Neural crest cell (in vitro differentiated cells): ENCODE data around the gene SYTL3. TPM values are rescaled to one million over a fixed set of nuclear protein-coding genes. Genes with fewer than 3 reads are reported as not detected.

Source experiments
- DNase-seq: peaks from one replicate; pipeline ENCODE4 v3.0.0; 2021; ENCODE audit warnings: low read depth, mixed read lengths, low spot score
- H3K27ac Mint-ChIP-seq: one replicate; pipeline ENCODE4 v1.8.0; 2021; ENCODE audit warnings: mild to moderate bottlenecking, mixed read lengths; ENCODE audit not compliant: unreplicated experiment
- H3K27me3 Mint-ChIP-seq: 2 replicates; pipeline ENCODE4 v1.8.0; 2021; ENCODE audit warnings: low read depth, mild to moderate bottlenecking, mixed read lengths
- H3K36me3 Mint-ChIP-seq: 2 replicates; pipeline ENCODE4 v1.8.0; 2021; ENCODE audit warnings: low read depth, mild to moderate bottlenecking, mixed read lengths
- H3K4me1 Mint-ChIP-seq: 2 replicates; pipeline ENCODE4 v1.8.0; 2021; ENCODE audit warnings: mixed read lengths
- H3K4me3 Mint-ChIP-seq: one replicate; pipeline ENCODE4 v1.8.0; 2021; ENCODE audit warnings: mild to moderate bottlenecking, mixed read lengths
- H3K9me3 Mint-ChIP-seq: 2 replicates; pipeline ENCODE4 v1.8.0; 2021; ENCODE audit warnings: mixed read lengths
- total RNA-seq: library from RNA; stranded (reverse); gene quantifications from 2 replicates; pipeline ENCODE4 v1.2.1, GENCODE V29; 2021
- TF ChIP-seq, protein P1 (sequence below): fragments of 200-600 bp; sonication (generic); conservative IDR thresholded peaks from 2 replicates; pipeline ENCODE4 v1.5.0; 2021; ENCODE audit warnings: antibody characterized with exemption, mild to moderate bottlenecking

Gene SYTL3
- total RNA-seq, 1 donor from 2014 or later = 0.28 TPM

- Mint-ChIP-seq H3K36me3 (no peaks in the 10 kb centered on the region), H3K4me1 (peaks cover 8% of the 10 kb centered on the region), H3K9me3 (no peaks in the 10 kb centered on the region), H3K4me3 (peak overlapping the region; percentile 23), H3K27me3 (no peaks in the 10 kb centered on the region), H3K27ac (peak overlapping the region; percentile 43)
- peak; percentile 88 for DNase-seq
- TF ChIP-seq, protein P1, sequence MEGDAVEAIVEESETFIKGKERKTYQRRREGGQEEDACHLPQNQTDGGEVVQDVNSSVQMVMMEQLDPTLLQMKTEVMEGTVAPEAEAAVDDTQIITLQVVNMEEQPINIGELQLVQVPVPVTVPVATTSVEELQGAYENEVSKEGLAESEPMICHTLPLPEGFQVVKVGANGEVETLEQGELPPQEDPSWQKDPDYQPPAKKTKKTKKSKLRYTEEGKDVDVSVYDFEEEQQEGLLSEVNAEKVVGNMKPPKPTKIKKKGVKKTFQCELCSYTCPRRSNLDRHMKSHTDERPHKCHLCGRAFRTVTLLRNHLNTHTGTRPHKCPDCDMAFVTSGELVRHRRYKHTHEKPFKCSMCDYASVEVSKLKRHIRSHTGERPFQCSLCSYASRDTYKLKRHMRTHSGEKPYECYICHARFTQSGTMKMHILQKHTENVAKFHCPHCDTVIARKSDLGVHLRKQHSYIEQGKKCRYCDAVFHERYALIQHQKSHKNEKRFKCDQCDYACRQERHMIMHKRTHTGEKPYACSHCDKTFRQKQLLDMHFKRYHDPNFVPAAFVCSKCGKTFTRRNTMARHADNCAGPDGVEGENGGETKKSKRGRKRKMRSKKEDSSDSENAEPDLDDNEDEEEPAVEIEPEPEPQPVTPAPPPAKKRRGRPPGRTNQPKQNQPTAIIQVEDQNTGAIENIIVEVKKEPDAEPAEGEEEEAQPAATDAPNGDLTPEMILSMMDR = peak; percentile 100
These were observed 54.3 kb downstream of the SYTL3 start for GRCh38 chr6:158703837-158704822.

DNA sequence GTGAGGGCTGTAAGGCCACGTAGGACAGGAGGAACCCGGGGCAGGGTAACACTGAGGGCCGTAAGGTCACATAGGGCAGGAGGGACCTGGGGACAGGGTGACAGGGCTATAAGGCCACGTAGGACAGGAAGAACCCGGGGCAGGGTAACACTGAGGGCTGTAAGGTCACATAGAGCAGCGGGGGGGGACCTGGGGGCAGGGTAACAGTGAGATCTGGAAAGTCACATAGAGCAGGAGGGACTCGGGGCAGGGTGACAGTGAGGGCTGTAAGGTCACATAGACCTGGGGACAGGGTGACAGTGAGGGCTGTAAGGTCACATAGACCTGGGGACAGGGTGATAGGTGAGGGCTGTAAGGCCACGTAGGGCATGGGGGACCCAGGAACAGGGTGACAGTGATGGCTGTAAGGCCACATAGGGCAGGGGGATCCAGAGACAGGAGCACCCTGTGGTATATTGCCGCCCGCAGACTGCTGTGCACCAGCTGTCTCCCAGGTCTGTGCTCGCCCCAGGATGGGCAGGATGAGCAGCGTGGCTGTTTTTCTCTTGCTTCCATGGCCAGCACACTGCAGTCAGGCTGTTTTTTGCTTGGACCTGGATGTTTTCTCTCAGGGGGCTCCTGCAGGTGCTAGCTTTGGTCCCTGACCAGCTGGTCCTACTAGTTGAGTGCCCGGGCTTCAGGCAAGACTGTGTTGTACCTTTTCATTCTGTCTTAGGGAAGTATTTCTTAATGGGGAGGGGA, 55.7 kb downstream of the SYTL3 start:
- TF ChIP-seq, protein P1 = no peak
- Mint-ChIP-seq H3K27ac (no peak overlapping the region), H3K27me3 (no peaks in the 10 kb centered on the region), H3K9me3 (no peaks in the 10 kb centered on the region), H3K36me3 (no peaks in the 10 kb centered on the region), H3K4me1 (peaks cover 8% of the 10 kb centered on the region), H3K4me3 (no peak overlapping the region)
- DNase-seq = no peak

- peak; percentile 39 for DNase-seq
- H3K27ac Mint-ChIP-seq = no peak overlapping the region
- no peaks in the 10 kb centered on the region for H3K9me3 Mint-ChIP-seq
These were observed 56.6 kb downstream of the SYTL3 start for GRCh38 chr6:158706369-158706982.

DNA sequence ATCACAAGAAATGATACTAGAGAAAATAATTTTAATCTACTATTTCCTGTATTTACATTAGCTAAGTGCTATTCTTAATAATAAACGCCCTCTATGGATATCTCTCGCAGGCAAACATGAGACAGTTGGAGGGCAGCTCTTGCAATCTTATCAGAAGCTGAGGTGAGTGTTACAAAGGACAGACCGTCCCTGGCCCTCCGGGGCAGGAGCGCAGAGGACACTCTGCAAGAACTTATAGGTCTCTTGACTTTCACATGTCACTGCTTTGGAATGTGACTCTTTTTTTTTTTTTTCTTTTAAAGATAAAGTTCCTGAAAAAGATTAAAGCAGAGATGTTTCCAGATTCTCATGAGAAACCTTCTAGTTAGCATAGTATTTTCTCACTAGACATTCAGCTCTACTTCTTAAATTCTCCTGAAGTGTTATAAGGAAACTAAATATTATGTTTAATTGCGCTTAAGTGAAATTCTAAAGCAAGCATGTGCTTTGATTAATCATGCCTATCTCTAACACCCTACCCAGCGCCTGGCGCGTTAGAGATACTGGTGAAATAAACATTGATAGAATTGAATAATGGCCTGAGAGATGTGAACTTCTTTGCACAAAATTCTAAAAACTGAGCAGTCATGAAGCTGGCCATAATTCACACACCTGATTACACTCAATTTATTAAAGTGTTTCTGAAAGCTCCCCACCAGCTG, 57.4 kb downstream of the SYTL3 start:
- TF ChIP-seq, protein P1 = no peak
- peaks cover 8% of the 10 kb centered on the region for H3K4me1 Mint-ChIP-seq
- H3K27ac Mint-ChIP-seq = no peak overlapping the region
- H3K9me3 Mint-ChIP-seq = no peaks in the 10 kb centered on the region
- DNase-seq = no peak
- no peaks in the 10 kb centered on the region for H3K27me3 Mint-ChIP-seq
- H3K4me3 Mint-ChIP-seq = no peak overlapping the region
- H3K36me3 Mint-ChIP-seq = no peaks in the 10 kb centered on the region

More at GRCh38 chr6:158706369-158706982, 56.6 kb downstream of the SYTL3 start:
- TF ChIP-seq, protein P1 = peak; percentile 65
- H3K36me3 Mint-ChIP-seq = no peaks in the 10 kb centered on the region
- H3K27me3 Mint-ChIP-seq = no peaks in the 10 kb centered on the region
- peaks cover 8% of the 10 kb centered on the region for H3K4me1 Mint-ChIP-seq
- H3K4me3 Mint-ChIP-seq = no peak overlapping the region

GRCh38 chr6:158707821-158708195, 58.0 kb downstream of the SYTL3 start:
- H3K27ac Mint-ChIP-seq = no peak overlapping the region
- H3K4me3 Mint-ChIP-seq = no peak overlapping the region
- no peaks in the 10 kb centered on the region for H3K9me3 Mint-ChIP-seq
- peaks cover 8% of the 10 kb centered on the region for H3K4me1 Mint-ChIP-seq
- H3K27me3 Mint-ChIP-seq = no peaks in the 10 kb centered on the region
- DNase-seq = no peak
- no peaks in the 10 kb centered on the region for H3K36me3 Mint-ChIP-seq
- TF ChIP-seq, protein P1 = no peak
